CD14-positive monocyte (primary cell): ENCODE results near the gene ZNF431. TPM values are rescaled to one million over a fixed set of nuclear protein-coding genes. Genes with fewer than 3 reads are reported as not detected.
"Not testable (repeated sequence)": the region's sequence is repeated elsewhere in the genome, so short reads cannot be mapped to it uniquely, and the experiment has no call there.

Experiments used
- DNase-seq, 3 donors: peaks; one replicate each; pipeline ENCODE4 v3.0.0-alpha.2; 2011 to 2022
- H2AFZ ChIP-seq: 2 replicates; pipeline ENCODE4 v1.6.0; 2012; ENCODE audit warnings: mild to moderate bottlenecking, low read depth, low read length, inconsistent platforms; ENCODE audit not compliant: insufficient read depth, poor library complexity, severe bottlenecking
- H3K27ac ChIP-seq, 2 donors: 1 replicate in 1 of 2; 2 replicates in 1 of 2; pipeline ENCODE4 v1.5.1; 2012 to 2013; ENCODE audit warnings: low read length in 2 of 2, control low read depth in 1 of 2, inconsistent platforms in 1 of 2, low read depth in 1 of 2, mild to moderate bottlenecking in 1 of 2
- H3K27me3 ChIP-seq, 2 donors: one replicate each; pipeline versions ENCODE4 v1.6.0 to v1.6.1; 2011 to 2013; ENCODE audit warnings: low read length in 2 of 2; ENCODE audit not compliant: control insufficient read depth in 2 of 2, insufficient read depth in 2 of 2
- H3K36me3 ChIP-seq, 2 donors: replicated peaks in 1 of 2; 1 replicate in 1 of 2; 2 replicates in 1 of 2; pipeline versions ENCODE4 v1.5.1 to v1.6.1; 2012 to 2013; ENCODE audit warnings: low read length in 2 of 2, control low read depth in 1 of 2, inconsistent platforms in 1 of 2, mild to moderate bottlenecking in 1 of 2; ENCODE audit not compliant: insufficient read depth in 2 of 2, control insufficient read depth in 1 of 2
- H3K4me1 ChIP-seq, 2 donors: 1 replicate in 1 of 2; 2 replicates in 1 of 2; pipeline versions ENCODE4 v1.5.1 to v1.6.1; 2012 to 2013; ENCODE audit warnings: low read length in 2 of 2, control low read depth in 1 of 2, inconsistent platforms in 1 of 2, mild to moderate bottlenecking in 1 of 2, moderate library complexity in 1 of 2; ENCODE audit not compliant: insufficient read depth in 2 of 2, control insufficient read depth in 1 of 2
- H3K4me2 ChIP-seq: replicated peaks from 2 replicates; pipeline ENCODE3; 2012; ENCODE audit warnings: low read length, moderate library complexity, mild to moderate bottlenecking; ENCODE audit not compliant: poor library complexity, severe bottlenecking; ENCODE audit errors: extremely low read depth
- H3K4me3 ChIP-seq, 3 experiments: fragments of 200-600 bp in 1 of 3; sonication (generic) in 1 of 3; replicated peaks in 1 of 3; 1 replicate in 2 of 3; 2 replicates in 1 of 3; pipeline ENCODE4 v1.5.1; 2011 to 2013; ENCODE audit warnings: low read length in 3 of 3, mild to moderate bottlenecking in 3 of 3, control low read depth in 2 of 3, low read depth in 2 of 3, inconsistent platforms in 1 of 3, moderate library complexity in 1 of 3
- H3K79me2 ChIP-seq: 2 replicates; pipeline ENCODE4 v1.6.0; 2012; ENCODE audit warnings: mild to moderate bottlenecking, control low read depth, inconsistent platforms, low read length, moderate library complexity; ENCODE audit not compliant: insufficient read depth
- H3K9ac ChIP-seq: 2 replicates; pipeline ENCODE4 v1.6.0; 2017; ENCODE audit warnings: low read length, mild to moderate bottlenecking; ENCODE audit not compliant: insufficient read depth, poor library complexity, severe bottlenecking
- H3K9me3 ChIP-seq, 2 donors: replicated peaks in 1 of 2; 1 replicate in 1 of 2; 2 replicates in 1 of 2; pipeline versions ENCODE4 v1.5.1 to v1.6.1; 2012 to 2013; ENCODE audit warnings: low read length in 2 of 2, control low read depth in 1 of 2; ENCODE audit not compliant: control insufficient read depth in 1 of 2, insufficient read depth in 1 of 2
- H4K20me1 ChIP-seq: 2 replicates; pipeline ENCODE4 v1.6.0; 2012; ENCODE audit warnings: mild to moderate bottlenecking, low read length, control low read depth, moderate library complexity; ENCODE audit not compliant: insufficient read depth
- H3K27ac Mint-ChIP-seq, 7 donors: one replicate each; pipeline ENCODE4 v1.8.0; 2020; ENCODE audit warnings: mild to moderate bottlenecking in 7 of 7, mixed read lengths in 7 of 7, moderate library complexity in 6 of 7, inconsistent platforms in 2 of 7
- H3K27me3 Mint-ChIP-seq, 3 donors: one replicate each; pipeline ENCODE4 v1.8.0; 2021 to 2022; ENCODE audit warnings: low read depth in 3 of 3, mild to moderate bottlenecking in 3 of 3, mixed read lengths in 3 of 3, moderate library complexity in 3 of 3, inconsistent platforms in 1 of 3
- H3K36me3 Mint-ChIP-seq, 2 donors: one replicate each; pipeline ENCODE4 v1.8.0; 2020; ENCODE audit warnings: mixed read lengths in 2 of 2, inconsistent platforms in 1 of 2, mild to moderate bottlenecking in 1 of 2
- H3K4me1 Mint-ChIP-seq: one replicate; pipeline ENCODE4 v1.8.0; 2020; ENCODE audit warnings: mild to moderate bottlenecking, mixed read lengths
- H3K4me3 Mint-ChIP-seq, 2 donors: one replicate each; pipeline ENCODE4 v1.8.0; 2020; ENCODE audit warnings: mild to moderate bottlenecking in 2 of 2, mixed read lengths in 2 of 2, moderate library complexity in 1 of 2
- H3K9me3 Mint-ChIP-seq, 7 donors: one replicate each; pipeline ENCODE4 v1.8.0; 2020 to 2022; ENCODE audit warnings: mixed read lengths in 7 of 7, mild to moderate bottlenecking in 6 of 7, moderate library complexity in 6 of 7, inconsistent platforms in 2 of 7
- WGBS: methylation state at CpG from one replicate; pipeline ENCODE4 v1.1.5; 2013; ENCODE audit warnings: missing lambda C conversion rate; ENCODE audit not compliant: insufficient coverage; 5-methylcytosine and 5-hydroxymethylcytosine counted together
- intact Hi-C, 2 donors: fragments of 100-400 bp; cut with micrococcal nuclease; formaldehyde crosslinking; loops; one replicate each; pipeline versions ENCODE4 v1.15.0 to v1.15.1; 2023
- polyA plus RNA-seq, 3 donors: library from polyadenylated mRNA; depleted of rRNA in 1 of 3; unstranded in 2 of 3; stranded (reverse) in 1 of 3; fragments of 300-500 nt in 2 of 3; fragments of >200 nt in 1 of 3; fragmentation: Illumina TruSeq in 2 of 3; gene quantifications; 1 replicate in 2 of 3; 2 replicates in 1 of 3; pipeline ENCODE4 v1.2.3, GENCODE V29; 2012 to 2021
- TF ChIP-seq, protein P1 (sequence below): fragments of 200-600 bp; IDR thresholded peaks from one replicate; pipeline ENCODE4 v1.8.0; 2022; ENCODE audit warnings: antibody characterized with exemption, mild to moderate bottlenecking

The ZNF431 gene
- polyA plus RNA-seq, 3 donors, result 1.8 to 9.8 (median 4.6) TPM

DNA sequence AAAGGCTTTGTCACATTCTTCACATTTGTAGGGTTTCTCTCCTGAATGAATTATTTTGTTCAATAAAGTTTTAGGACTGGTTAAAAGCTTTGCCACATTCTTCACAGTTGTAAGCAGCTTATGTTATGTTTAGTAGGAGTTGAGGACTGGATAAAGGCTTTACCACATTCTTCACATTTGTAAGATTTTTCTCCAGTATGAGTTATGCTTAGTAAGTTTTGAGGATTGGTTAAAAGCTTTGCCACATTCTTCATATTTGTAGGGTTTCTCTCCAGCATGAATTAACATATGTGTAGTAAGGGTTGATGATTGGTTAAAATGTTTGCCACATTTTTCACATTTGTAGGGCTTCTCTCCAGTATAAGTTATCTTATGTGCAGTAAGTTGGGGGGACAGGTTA, 79.9 kb downstream of the ZNF431 start:
- no peak overlapping the region for H3K27ac ChIP-seq
- H3K36me3 ChIP-seq, result no peaks in the 10 kb centered on the region
- H3K79me2 ChIP-seq, result no peaks in the 10 kb centered on the region
- no peak overlapping the region for H2AFZ ChIP-seq
- H3K4me1 ChIP-seq, result no peaks in the 10 kb centered on the region
- intact Hi-C loops, result no loop called here
- no peak overlapping the region for H3K4me3 ChIP-seq
- Mint-ChIP-seq H3K36me3 (no peaks in the 10 kb centered on the region), H3K27me3 (peaks cover 0 to 3% (median 0%) of the 10 kb centered on the region in 3 donors), H3K4me3 (no peak overlapping the region), H3K4me1 (no peaks in the 10 kb centered on the region), H3K9me3 (peaks cover 4 to 28% (median 25%) of the 10 kb centered on the region in 7 donors), H3K27ac (no peak overlapping the region)
- TF ChIP-seq, protein P1, sequence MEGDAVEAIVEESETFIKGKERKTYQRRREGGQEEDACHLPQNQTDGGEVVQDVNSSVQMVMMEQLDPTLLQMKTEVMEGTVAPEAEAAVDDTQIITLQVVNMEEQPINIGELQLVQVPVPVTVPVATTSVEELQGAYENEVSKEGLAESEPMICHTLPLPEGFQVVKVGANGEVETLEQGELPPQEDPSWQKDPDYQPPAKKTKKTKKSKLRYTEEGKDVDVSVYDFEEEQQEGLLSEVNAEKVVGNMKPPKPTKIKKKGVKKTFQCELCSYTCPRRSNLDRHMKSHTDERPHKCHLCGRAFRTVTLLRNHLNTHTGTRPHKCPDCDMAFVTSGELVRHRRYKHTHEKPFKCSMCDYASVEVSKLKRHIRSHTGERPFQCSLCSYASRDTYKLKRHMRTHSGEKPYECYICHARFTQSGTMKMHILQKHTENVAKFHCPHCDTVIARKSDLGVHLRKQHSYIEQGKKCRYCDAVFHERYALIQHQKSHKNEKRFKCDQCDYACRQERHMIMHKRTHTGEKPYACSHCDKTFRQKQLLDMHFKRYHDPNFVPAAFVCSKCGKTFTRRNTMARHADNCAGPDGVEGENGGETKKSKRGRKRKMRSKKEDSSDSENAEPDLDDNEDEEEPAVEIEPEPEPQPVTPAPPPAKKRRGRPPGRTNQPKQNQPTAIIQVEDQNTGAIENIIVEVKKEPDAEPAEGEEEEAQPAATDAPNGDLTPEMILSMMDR, result no peak
- no peak overlapping the region for H3K9ac ChIP-seq
- no peak overlapping the region for H3K4me2 ChIP-seq
- DNase-seq, result no peak
- no peaks in the 10 kb centered on the region for H3K27me3 ChIP-seq
- peaks cover 16 to 19% of the 10 kb centered on the region in 2 donors for H3K9me3 ChIP-seq
- no peaks in the 10 kb centered on the region for H4K20me1 ChIP-seq

DNA sequence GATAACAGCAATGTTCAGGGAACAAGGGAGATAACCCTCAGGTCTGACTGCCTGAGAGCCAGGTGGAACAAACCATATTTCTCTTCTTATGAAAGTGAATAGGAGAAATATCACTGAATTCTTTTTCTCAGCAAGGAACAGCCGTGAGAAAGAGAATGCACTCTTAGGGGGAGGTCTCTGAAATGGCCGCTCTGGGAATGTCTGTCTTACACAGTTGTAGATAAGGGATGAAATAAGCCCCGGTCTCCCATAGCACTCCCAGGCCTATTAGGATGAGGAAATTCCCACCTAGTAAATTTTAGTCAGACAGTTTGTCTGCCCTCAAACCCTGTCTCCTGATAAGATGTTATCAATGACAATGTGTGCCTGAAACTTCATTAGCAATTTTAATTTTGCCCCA, 88.1 kb downstream of the ZNF431 start:
- H3K9ac ChIP-seq, H3K27ac Mint-ChIP-seq, H4K20me1 ChIP-seq, intact Hi-C loops, H3K36me3 Mint-ChIP-seq, DNase-seq, H2AFZ ChIP-seq, H3K36me3 ChIP-seq, H3K4me3 ChIP-seq, H3K27me3 Mint-ChIP-seq, H3K27me3 ChIP-seq, H3K79me2 ChIP-seq, H3K4me3 Mint-ChIP-seq, H3K27ac ChIP-seq, H3K4me1 ChIP-seq, H3K4me1 Mint-ChIP-seq, H3K4me2 ChIP-seq: not testable (repeated sequence)
- WGBS, result no CpG with 5 or more reads among the region's 3 CpGs
- H3K9me3 ChIP-seq, result peaks cover 42 to 72% of the 10 kb centered on the region in 2 donors
- peaks cover 31 to 67% (median 51%) of the 10 kb centered on the region in 7 donors for H3K9me3 Mint-ChIP-seq
